NT2/D1 (cell line): ENCODE results near the gene DDX56.

ENCODE experiments used
- SUZ12 ChIP-seq: IDR thresholded peaks from 2 replicates; pipeline ENCODE4 v1.6.1; 2011; ENCODE audit not compliant: insufficient read length, insufficient read depth; ENCODE audit errors: extremely low read depth
- YY1 ChIP-seq: IDR thresholded peaks from 2 replicates; pipeline ENCODE4 v1.6.1; 2011; ENCODE audit not compliant: insufficient read length, insufficient read depth
- ZNF274 ChIP-seq: IDR thresholded peaks from 2 replicates; pipeline ENCODE4 v1.6.1; 2011; ENCODE audit warnings: mild to moderate bottlenecking, low read depth, low read length

- TF ChIP-seq SUZ12 = no peak
- no peak for TF ChIP-seq YY1
- TF ChIP-seq ZNF274 = no peak
Observed at GRCh38 chr7:44518761-44519160, 54.9 kb downstream of the DDX56 start.
